B cell (primary cell): ENCODE data around the gene EXD1. TPM values are rescaled to one million over a fixed set of nuclear protein-coding genes. Genes with fewer than 3 reads are reported as not detected.
A peak's percentile ranks its signal among the peaks of the same experiment; 100 is the strongest.

Experiments
- ATAC-seq: fragments of 200-7000 bp; cut with Tn5 transposase; one replicate; pipeline ENCODE4 v1.10.0; 2021; ENCODE audit warnings: low read depth, mild to moderate bottlenecking, moderate number of reproducible peaks, moderate library complexity
- CTCF ChIA-PET: fragments of 350-600 bp; sonication (Branson Sonifier 250); formaldehyde crosslinking; loops from one replicate; lab custom pipeline; 2021; ENCODE audit warnings: antibody characterized with exemption, inconsistent platforms; lab: Charles Lee
- POLR2A ChIA-PET: fragments of 350-600 bp; sonication (Branson Sonifier 250); formaldehyde crosslinking; loops from one replicate; lab custom pipeline; 2021; ENCODE audit warnings: antibody characterized with exemption; lab: Charles Lee
- DNase-seq: peaks from one replicate; pipeline ENCODE4 v3.0.0; 2013
- H2AFZ ChIP-seq: 2 replicates; pipeline ENCODE4 v1.6.1; 2012; ENCODE audit warnings: mild to moderate bottlenecking, low read depth, low read length; ENCODE audit not compliant: insufficient read depth, poor library complexity, severe bottlenecking
- H3K27ac ChIP-seq, 2 donors: 1 replicate in 1 of 2; 2 replicates in 1 of 2; pipeline ENCODE4 v1.5.1; 2012 to 2013; ENCODE audit warnings: low read length in 2 of 2, mild to moderate bottlenecking in 2 of 2, moderate library complexity in 1 of 2
- H3K27me3 ChIP-seq, 4 experiments: fragments of 200-600 bp in 1 of 4; sonication (generic) in 1 of 4; replicated peaks in 1 of 4; 1 replicate in 2 of 4; 2 replicates in 2 of 4; pipeline versions ENCODE4 v1.6.1 to v1.7.0; 2013 to 2016; ENCODE audit warnings: low read length in 3 of 4, mild to moderate bottlenecking in 2 of 4, mixed read lengths in 1 of 4, moderate library complexity in 1 of 4; ENCODE audit not compliant: insufficient read depth in 4 of 4, control insufficient read depth in 3 of 4; ENCODE audit errors: control extremely low read depth in 1 of 4
- H3K36me3 ChIP-seq, 2 experiments: replicated peaks in 1 of 2; 1 replicate in 1 of 2; 2 replicates in 1 of 2; pipeline versions ENCODE4 v1.6.1 to v1.7.1; 2013; ENCODE audit warnings: low read length in 1 of 2; ENCODE audit not compliant: insufficient read depth in 2 of 2, control insufficient read depth in 1 of 2; ENCODE audit errors: control extremely low read depth in 1 of 2, extremely low read depth in 1 of 2
- H3K4me1 ChIP-seq, 2 donors: fragments of 200-600 bp in 1 of 2; sonication (generic) in 1 of 2; 1 replicate in 1 of 2; 2 replicates in 1 of 2; pipeline versions ENCODE4 v1.5.1 to v1.6.1; 2013 to 2017; ENCODE audit warnings: low read length in 2 of 2; ENCODE audit not compliant: control insufficient read depth in 2 of 2, insufficient read depth in 2 of 2
- H3K4me2 ChIP-seq: replicated peaks from 2 replicates; pipeline ENCODE3; 2012; ENCODE audit warnings: mild to moderate bottlenecking, low read depth, low read length; ENCODE audit not compliant: poor library complexity, severe bottlenecking
- H3K4me3 ChIP-seq, 5 experiments: fragments of 200-600 bp in 1 of 5; sonication (generic) in 1 of 5; 1 replicate in 3 of 5; 2 replicates in 2 of 5; pipeline versions ENCODE4 v1.5.1 to v1.7.0; 2011 to 2016; ENCODE audit warnings: low read length in 4 of 5, mild to moderate bottlenecking in 4 of 5, low read depth in 2 of 5, control low read depth in 1 of 5, moderate library complexity in 1 of 5; ENCODE audit not compliant: insufficient read depth in 1 of 5; ENCODE audit errors: control extremely low read depth in 1 of 5, extremely low read depth in 1 of 5
- H3K79me2 ChIP-seq: fragments of 200-600 bp; sonication (generic); one replicate; pipeline ENCODE4 v1.6.0; 2016; ENCODE audit warnings: low read length; ENCODE audit not compliant: control insufficient read depth, insufficient read depth
- H3K9ac ChIP-seq: fragments of 200-600 bp; sonication (generic); 2 replicates; pipeline ENCODE4 v1.6.1; 2017; ENCODE audit warnings: mild to moderate bottlenecking, low read length, moderate library complexity
- H3K9me3 ChIP-seq, 3 donors: one replicate each; pipeline versions ENCODE4 v1.6.1 to v1.7.1; 2013; ENCODE audit warnings: low read length in 2 of 3; ENCODE audit not compliant: control insufficient read depth in 2 of 3, insufficient read depth in 1 of 3; ENCODE audit errors: control extremely low read depth in 1 of 3
- H4K20me1 ChIP-seq: 2 replicates; pipeline ENCODE4 v1.6.0; 2012; ENCODE audit warnings: mild to moderate bottlenecking, low read length; ENCODE audit not compliant: insufficient read depth, control insufficient read depth, poor library complexity, severe bottlenecking
- H3K27ac Mint-ChIP-seq: one replicate; pipeline ENCODE4 v1.8.0; 2021; ENCODE audit warnings: mixed read lengths
- H3K27me3 Mint-ChIP-seq: one replicate; pipeline ENCODE4 v1.8.0; 2021; ENCODE audit warnings: mixed read lengths
- H3K4me1 Mint-ChIP-seq: one replicate; pipeline ENCODE4 v1.8.0; 2021; ENCODE audit warnings: mixed read lengths
- H3K4me3 Mint-ChIP-seq: one replicate; pipeline ENCODE4 v1.8.0; 2021; ENCODE audit warnings: mixed read lengths
- H3K9me3 Mint-ChIP-seq: one replicate; pipeline ENCODE4 v1.8.0; 2022; ENCODE audit warnings: mixed read lengths; ENCODE audit not compliant: insufficient read depth
- CTCF ChIP-seq: fragments of 200-600 bp; IDR thresholded peaks from one replicate; pipeline ENCODE4 v1.8.0; 2022; ENCODE audit warnings: antibody characterized with exemption, mild to moderate bottlenecking
- EZH2 ChIP-seq: IDR thresholded peaks from 2 replicates; pipeline ENCODE4 v1.6.1; 2012; ENCODE audit warnings: borderline replicate concordance, low read depth, mild to moderate bottlenecking, moderate library complexity, low read length; ENCODE audit not compliant: insufficient read depth, poor library complexity, severe bottlenecking
- WGBS: methylation state at CpG from one replicate; pipeline ENCODE4 v1.1.5; 2013; ENCODE audit warnings: missing lambda C conversion rate; ENCODE audit not compliant: insufficient coverage; 5-methylcytosine and 5-hydroxymethylcytosine counted together
- intact Hi-C: fragments of 100-400 bp; cut with micrococcal nuclease; formaldehyde crosslinking; loops from one replicate; pipeline ENCODE4 v1.10.0; 2022
- polyA plus RNA-seq: library from polyadenylated mRNA; depleted of rRNA; stranded (reverse); fragments of >200 nt; gene quantifications from 2 replicates; pipeline ENCODE4 v1.2.3, GENCODE V29; 2012
- total RNA-seq, 2 donors: library from RNA; stranded (reverse); fragments of 120-200 nt in 1 of 2; gene quantifications; 1 replicate in 1 of 2; 2 replicates in 1 of 2; pipeline versions ENCODE4 v1.2.3 to v1.2.4, GENCODE V29; 2013 to 2022

Gene EXD1
- total and polyA plus RNA-seq, 2 donors (not counting 1 experiment from before 2014, with no cell fraction given): not detected

GRCh38 chr15:41194444-41194843 is 36.1 kb downstream of the EXD1 start:
- H3K4me3 Mint-ChIP-seq: no peak overlapping the region
- POLR2A ChIA-PET: no interaction called here

GRCh38 chr15:41183581-41183980 is 47.0 kb downstream of the EXD1 start:
- peak overlapping the region; percentile 14 for H2AFZ ChIP-seq
- H3K79me2 ChIP-seq: no peaks in the 10 kb centered on the region
- no peaks in the 10 kb centered on the region for H3K36me3 ChIP-seq
- H3K9me3 ChIP-seq: no peaks in the 10 kb centered on the region
- Mint-ChIP-seq H3K4me1 (peaks cover 3% of the 10 kb centered on the region), H3K9me3 (no peaks in the 10 kb centered on the region), H3K4me3 (no peak overlapping the region), H3K27ac (no peak overlapping the region), H3K27me3 (peaks cover 3% of the 10 kb centered on the region)
- no peaks in the 10 kb centered on the region for H3K27me3 ChIP-seq
- ChIA-PET CTCF (interaction anchor here (0.7 to 3.9 kb wide), 11 partner anchors 14 to 489 kb away, joined by 3 to 103 read pairs (median 7); partner anchors contain the start of genes RAD51 and VPS18), POLR2A (no interaction called here)
- TF ChIP-seq CTCF: no peak
- no peak for TF ChIP-seq EZH2
- no peak overlapping the region for H3K4me2 ChIP-seq
- H3K4me1 ChIP-seq: no peaks in the 10 kb centered on the region
- intact Hi-C loops: loop anchor here (10.0 kb wide), 1 partner anchor 169 kb away; no protein-coding TSS in a partner anchor
- 13% methylated on average over 1 of the region's 2 CpGs for WGBS
- H4K20me1 ChIP-seq: no peaks in the 10 kb centered on the region
- no peak overlapping the region for H3K27ac ChIP-seq
- no peak overlapping the region for H3K4me3 ChIP-seq
- ATAC-seq: no peak
- no peak overlapping the region for H3K9ac ChIP-seq
- no peak for DNase-seq

More at GRCh38 chr15:41194444-41194843, 36.1 kb downstream of the EXD1 start:
- no peaks in the 10 kb centered on the region for H4K20me1 ChIP-seq
- H3K9me3 ChIP-seq: no peaks in the 10 kb centered on the region
- H3K36me3 ChIP-seq: no peaks in the 10 kb centered on the region
- H3K27ac ChIP-seq: no peak overlapping the region
- H3K27me3 ChIP-seq: no peaks in the 10 kb centered on the region
- Mint-ChIP-seq H3K27ac (no peak overlapping the region), H3K27me3 (no peaks in the 10 kb centered on the region), H3K9me3 (no peaks in the 10 kb centered on the region), H3K4me1 (no peaks in the 10 kb centered on the region)
- no peaks in the 10 kb centered on the region for H3K4me1 ChIP-seq
- H3K4me3 ChIP-seq: no peak overlapping the region
- H3K79me2 ChIP-seq: no peaks in the 10 kb centered on the region
- intact Hi-C loops: no loop called here
- ATAC-seq (no peak), DNase-seq (no peak)
- H3K4me2 ChIP-seq: no peak overlapping the region
- H3K9ac ChIP-seq: no peak overlapping the region
- TF ChIP-seq EZH2: no peak
- no peak for TF ChIP-seq CTCF
- CTCF ChIA-PET: interaction anchor here (1.9 kb wide), 1 partner anchor 9 kb away, joined by 8 read pairs; no protein-coding TSS in a partner anchor
- H2AFZ ChIP-seq: no peak overlapping the region
- WGBS: no CpG with 5 or more reads among the region's 1 CpG
